IPS-20b (cell line): ENCODE data around the gene VN1R5.
"Not testable (repeated sequence)": the region's sequence is repeated elsewhere in the genome, so short reads cannot be mapped to it uniquely, and the experiment has no call there.

Experiments used
- H3K27ac ChIP-seq: one replicate; pipeline ENCODE4 v1.5.1; 2013; ENCODE audit warnings: low read length
- H3K27me3 ChIP-seq: 2 replicates; pipeline ENCODE4 v1.6.1; 2013; ENCODE audit warnings: mild to moderate bottlenecking, low read length, inconsistent platforms; ENCODE audit not compliant: insufficient read depth
- H3K36me3 ChIP-seq: 2 replicates; pipeline ENCODE4 v1.6.1; 2013; ENCODE audit warnings: low read depth, mild to moderate bottlenecking, inconsistent platforms, low read length, moderate library complexity; ENCODE audit not compliant: insufficient read depth
- H3K4me1 ChIP-seq: 2 replicates; pipeline ENCODE4 v1.6.1; 2013; ENCODE audit warnings: mild to moderate bottlenecking, control low read depth, inconsistent platforms, low read length, moderate library complexity; ENCODE audit not compliant: insufficient read depth
- H3K4me3 ChIP-seq: 2 replicates; pipeline ENCODE4 v1.5.1; 2013; ENCODE audit warnings: mild to moderate bottlenecking, low read length, inconsistent platforms
- H3K9ac ChIP-seq: 2 replicates; pipeline ENCODE4 v1.6.1; 2013; ENCODE audit warnings: low read depth, mild to moderate bottlenecking, inconsistent platforms, low read length, moderate library complexity
- H3K9me3 ChIP-seq: 2 replicates; pipeline ENCODE4 v1.6.1; 2013; ENCODE audit warnings: mild to moderate bottlenecking, low read depth, low read length, inconsistent platforms; ENCODE audit not compliant: insufficient read depth

VN1R5 gene

DNA sequence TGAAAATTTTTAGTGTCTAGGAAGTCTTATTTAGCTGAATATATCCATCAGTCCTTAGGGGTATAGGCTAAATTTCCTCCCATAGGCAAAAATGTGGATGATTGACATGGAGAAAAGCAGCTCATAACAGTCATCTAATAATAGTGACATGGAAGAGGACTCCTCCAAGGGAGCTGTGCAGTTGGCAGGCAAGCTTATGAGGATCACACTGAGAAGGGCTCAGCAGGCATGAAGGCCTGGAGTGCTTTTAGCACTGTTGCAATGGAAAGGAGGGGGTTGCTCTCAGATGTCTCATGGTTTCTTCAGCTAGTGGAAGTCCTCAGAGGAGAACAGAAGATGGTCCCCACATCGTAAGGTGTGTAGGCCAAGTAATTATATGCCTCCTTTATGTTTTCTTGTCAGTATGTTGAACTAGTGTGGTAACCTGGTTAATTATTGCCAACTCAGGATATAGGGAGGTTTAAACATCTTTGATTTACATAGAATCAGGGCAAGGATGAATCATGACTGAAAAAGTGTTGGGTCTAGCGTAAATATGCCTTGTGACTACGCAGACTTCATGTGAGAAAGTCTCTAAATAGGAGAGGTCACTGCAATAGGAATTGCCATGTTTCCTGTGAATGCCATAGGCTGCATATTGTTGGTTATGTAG, 18.9 kb downstream of the VN1R5 start:
- H3K9me3 ChIP-seq: peaks cover 9% of the 10 kb centered on the region
- no peaks in the 10 kb centered on the region for H3K36me3 ChIP-seq
- H3K27me3 ChIP-seq: no peaks in the 10 kb centered on the region
- no peak overlapping the region for H3K4me3 ChIP-seq
- no peaks in the 10 kb centered on the region for H3K4me1 ChIP-seq
- no peak overlapping the region for H3K9ac ChIP-seq
- no peak overlapping the region for H3K27ac ChIP-seq

DNA sequence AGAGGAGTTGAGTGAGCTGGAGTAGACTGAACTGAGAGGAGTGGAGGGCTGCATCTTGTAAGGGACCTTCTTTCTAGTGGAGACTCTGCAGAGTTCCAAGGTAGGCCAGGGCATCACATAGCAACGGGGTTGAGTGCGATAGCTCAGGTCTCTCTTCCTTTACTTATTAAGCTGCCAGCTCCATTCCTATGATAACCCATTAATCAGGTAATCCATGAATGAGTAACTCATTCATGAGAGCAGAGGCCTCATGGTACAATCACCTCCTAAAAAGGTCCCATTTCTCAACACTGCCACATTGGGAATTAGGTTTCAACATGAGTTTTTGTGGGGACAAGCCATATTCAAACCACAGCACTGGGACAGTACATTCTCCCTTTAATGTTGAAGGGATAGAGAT, 21.3 kb downstream of the VN1R5 start:
- no peaks in the 10 kb centered on the region for H3K9me3 ChIP-seq
- H3K4me3 ChIP-seq: no peak overlapping the region
- H3K4me1 ChIP-seq: peaks cover 5% of the 10 kb centered on the region; the same call in 1 of the 2 replicates
- H3K9ac ChIP-seq: no peak overlapping the region
- no peaks in the 10 kb centered on the region for H3K27me3 ChIP-seq
- no peaks in the 10 kb centered on the region for H3K36me3 ChIP-seq
- no peak overlapping the region for H3K27ac ChIP-seq

DNA sequence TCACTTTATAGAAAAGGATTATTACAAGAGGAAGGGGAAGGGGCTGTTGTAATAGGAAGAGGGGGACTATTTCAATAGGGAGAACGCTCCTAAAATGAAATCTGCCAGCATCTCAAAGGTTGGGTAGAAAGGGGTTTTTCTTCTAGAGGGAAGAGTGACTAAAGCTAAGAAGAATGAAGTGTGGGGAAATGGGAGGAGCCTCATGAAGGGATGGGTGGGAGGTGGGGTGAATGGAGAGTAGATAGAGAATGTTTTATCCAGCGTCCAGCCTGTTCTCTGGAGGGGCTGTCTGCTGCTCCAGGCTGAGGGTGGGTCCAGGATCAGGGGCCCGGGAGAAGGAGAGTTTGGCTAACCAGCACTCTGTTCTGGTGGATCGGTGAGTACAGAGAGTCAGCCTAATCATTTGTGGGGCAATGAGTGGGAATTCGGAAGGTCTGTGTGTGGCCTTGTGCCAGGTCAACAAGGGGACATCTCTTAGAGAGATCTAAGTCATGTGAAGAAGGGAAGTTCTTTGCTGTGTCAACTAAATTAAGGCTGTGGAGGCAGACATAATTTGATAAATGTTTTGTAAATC, 25.2 kb downstream of the VN1R5 start:
- Histone ChIP-seq H3K27me3 (no peaks in the 10 kb centered on the region), H3K9me3 (no peaks in the 10 kb centered on the region), H3K27ac (no peak overlapping the region), H3K4me3 (no peak overlapping the region), H3K4me1 (peaks cover 5% of the 10 kb centered on the region; the same call in 1 of the 2 replicates), H3K36me3 (no peaks in the 10 kb centered on the region), H3K9ac (no peak overlapping the region)

DNA sequence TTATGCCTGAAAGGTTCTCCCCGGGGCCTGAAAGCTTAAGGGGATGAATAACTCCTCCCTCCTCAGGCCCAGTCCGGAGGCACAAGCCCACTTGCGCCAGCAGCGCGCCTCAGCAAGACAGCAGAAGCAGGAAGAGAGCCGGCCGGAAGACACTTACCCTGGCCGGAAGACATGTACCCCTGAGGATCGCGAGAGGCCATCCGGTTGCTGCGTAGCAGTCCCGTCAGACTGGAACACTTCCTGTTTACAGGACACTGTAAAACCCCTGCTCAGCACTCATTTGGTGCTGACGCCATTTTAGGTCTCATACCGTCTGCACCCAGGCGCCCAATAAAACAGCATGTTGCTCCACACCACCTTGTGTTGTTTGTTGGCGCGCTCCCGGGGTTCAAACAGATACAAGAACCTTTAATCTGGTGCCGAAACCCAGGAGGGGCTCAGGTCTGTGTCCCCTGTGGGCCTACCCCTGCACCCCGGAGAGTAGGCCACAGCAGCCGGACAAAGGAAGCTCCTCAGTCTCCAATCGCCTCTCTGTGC, 30.3 kb downstream of the VN1R5 start:
- Histone ChIP-seq H3K27ac (no peak overlapping the region), H3K4me3 (no peak overlapping the region), H3K9ac (no peak overlapping the region), H3K4me1 (peaks cover 4% of the 10 kb centered on the region; the same call in 1 of the 2 replicates), H3K9me3 (no peaks in the 10 kb centered on the region), H3K36me3 (no peaks in the 10 kb centered on the region), H3K27me3 (no peaks in the 10 kb centered on the region)

DNA sequence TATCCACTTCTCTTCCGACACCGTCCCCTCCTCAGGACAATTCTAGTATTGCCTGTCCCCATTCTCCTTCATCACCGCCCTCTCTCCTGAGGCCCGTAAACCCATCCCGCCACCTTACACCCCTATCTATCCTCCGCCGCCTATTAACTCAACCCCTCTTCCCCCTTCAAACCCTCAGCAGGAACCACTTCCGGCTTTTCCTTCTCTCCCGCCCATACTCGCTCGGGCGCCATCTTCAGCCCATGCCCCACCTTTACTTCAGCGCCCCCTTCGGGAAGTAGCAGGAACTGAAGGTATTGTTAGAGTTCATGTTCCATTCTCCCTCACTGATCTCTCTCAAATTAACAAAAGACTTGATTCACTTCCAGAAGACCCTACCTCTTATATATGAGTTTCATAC, 31.6 kb downstream of the VN1R5 start:
- H3K9ac ChIP-seq: no peak overlapping the region
- H3K36me3 ChIP-seq: no peaks in the 10 kb centered on the region
- H3K4me3 ChIP-seq: no peak overlapping the region
- H3K27me3 ChIP-seq: no peaks in the 10 kb centered on the region
- H3K9me3 ChIP-seq: no peaks in the 10 kb centered on the region
- H3K27ac ChIP-seq: no peak overlapping the region
- H3K4me1 ChIP-seq: peaks cover 7% of the 10 kb centered on the region; the same call in 1 of the 2 replicates

DNA sequence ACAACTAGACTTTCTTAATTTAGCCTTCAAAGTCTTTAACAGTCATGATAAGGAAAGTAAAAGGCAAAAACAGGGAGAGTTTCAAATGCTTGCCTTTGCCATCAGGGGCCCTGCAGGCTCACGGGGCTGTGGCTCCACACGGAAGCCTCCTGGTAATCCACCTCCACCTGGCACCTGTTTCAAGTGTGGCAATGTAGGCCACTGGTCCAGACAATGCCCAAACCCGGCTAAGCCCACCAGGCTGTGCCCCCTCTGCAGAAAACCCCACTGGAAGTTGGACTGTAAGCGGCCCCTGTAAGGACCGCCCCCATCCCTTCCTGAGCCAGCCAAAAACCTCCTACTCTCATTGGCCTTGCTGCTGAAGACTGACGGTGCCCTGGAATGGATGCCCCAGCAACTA, 32.5 kb downstream of the VN1R5 start:
- H3K4me3 ChIP-seq: no peak overlapping the region

DNA sequence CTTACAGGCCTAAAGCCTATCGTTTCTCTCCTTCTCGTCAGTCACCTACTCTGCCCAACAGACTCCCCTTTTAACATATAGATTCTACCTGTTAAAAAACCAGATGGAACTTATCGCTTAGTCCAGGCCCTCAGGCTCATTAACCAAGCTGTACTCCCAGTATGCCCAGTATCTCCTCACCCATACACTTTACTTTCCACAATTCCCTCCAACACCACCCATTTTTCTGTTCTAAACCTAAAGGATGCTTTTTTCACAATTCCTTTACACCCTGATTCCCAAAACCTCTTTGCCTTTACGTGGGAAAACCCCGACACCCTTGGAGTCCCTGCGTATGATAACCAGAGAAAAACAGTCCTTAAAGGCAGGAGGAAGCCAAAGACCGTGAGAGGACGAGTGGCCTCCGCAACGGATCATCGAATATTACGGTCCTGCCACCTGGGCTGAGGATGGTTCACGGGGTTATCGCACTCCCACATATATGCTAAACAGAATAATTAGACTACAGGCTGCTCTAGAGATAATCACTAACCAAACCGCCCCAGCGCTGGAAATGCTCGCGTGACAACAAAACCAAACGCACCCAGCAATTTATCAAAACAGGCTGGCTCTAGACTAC, 33.5 kb downstream of the VN1R5 start:
- H3K9me3 ChIP-seq, H3K4me3 ChIP-seq, H3K36me3 ChIP-seq, H3K27me3 ChIP-seq, H3K9ac ChIP-seq, H3K27ac ChIP-seq: not testable (repeated sequence)
- H3K4me1 ChIP-seq: peaks cover 24% of the 10 kb centered on the region

More for the DNA sequence above, 32.5 kb downstream of the VN1R5 start:
- H3K9ac ChIP-seq: no peak overlapping the region
- H3K36me3 ChIP-seq: no peaks in the 10 kb centered on the region
- H3K9me3 ChIP-seq: no peaks in the 10 kb centered on the region
- peaks cover 15% of the 10 kb centered on the region; the same call in 1 of the 2 replicates for H3K4me1 ChIP-seq
- no peaks in the 10 kb centered on the region for H3K27me3 ChIP-seq
- no peak overlapping the region for H3K27ac ChIP-seq

DNA sequence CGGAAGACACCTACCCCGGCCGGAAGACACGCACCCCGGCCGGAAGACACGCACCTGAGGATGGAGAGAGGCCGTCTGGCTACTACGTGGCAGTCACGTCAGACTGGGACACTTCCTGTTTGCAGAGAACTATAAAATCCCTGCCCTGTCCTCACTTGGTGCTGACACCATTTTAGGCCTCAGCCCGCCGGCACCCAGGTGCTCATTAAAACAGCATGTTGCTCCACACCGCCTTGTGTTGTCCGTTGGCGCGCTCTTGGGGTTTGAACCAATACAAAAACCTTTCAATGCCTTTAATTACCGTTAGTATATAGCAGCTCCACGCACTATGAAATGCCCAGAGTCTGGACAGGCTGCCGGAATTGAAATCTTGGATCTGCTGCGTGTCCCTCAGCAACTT, 34.7 kb downstream of the VN1R5 start:
- no peak overlapping the region for H3K27ac ChIP-seq

DNA sequence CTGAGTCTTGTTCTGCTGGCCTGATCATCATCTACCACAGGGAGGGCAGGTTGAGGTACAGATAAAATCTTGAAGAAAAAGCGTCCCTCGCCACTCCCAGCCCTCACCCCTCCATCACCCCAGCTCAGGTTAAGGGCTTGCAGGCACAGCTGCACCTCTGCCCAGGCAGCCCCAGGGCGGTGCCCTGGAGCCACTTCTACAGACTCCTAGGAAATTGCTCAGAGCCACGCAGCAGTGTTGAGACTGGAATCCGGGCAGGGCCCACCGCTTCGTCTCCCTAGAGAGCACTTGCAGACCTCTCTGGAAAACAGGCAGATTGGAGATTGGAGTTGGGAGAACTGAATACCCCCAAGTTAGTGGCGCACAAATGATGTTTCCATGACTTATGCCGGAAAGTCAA, 35.3 kb downstream of the VN1R5 start:
- Histone ChIP-seq H3K4me3 (no peak overlapping the region), H3K27me3 (no peaks in the 10 kb centered on the region)

More for the DNA sequence above, 34.7 kb downstream of the VN1R5 start:
- H3K27me3 ChIP-seq: no peaks in the 10 kb centered on the region
- peaks cover 35% of the 10 kb centered on the region for H3K4me1 ChIP-seq
- H3K9me3 ChIP-seq: no peaks in the 10 kb centered on the region
- no peak overlapping the region for H3K9ac ChIP-seq
- no peak overlapping the region for H3K4me3 ChIP-seq
- no peaks in the 10 kb centered on the region for H3K36me3 ChIP-seq

DNA sequence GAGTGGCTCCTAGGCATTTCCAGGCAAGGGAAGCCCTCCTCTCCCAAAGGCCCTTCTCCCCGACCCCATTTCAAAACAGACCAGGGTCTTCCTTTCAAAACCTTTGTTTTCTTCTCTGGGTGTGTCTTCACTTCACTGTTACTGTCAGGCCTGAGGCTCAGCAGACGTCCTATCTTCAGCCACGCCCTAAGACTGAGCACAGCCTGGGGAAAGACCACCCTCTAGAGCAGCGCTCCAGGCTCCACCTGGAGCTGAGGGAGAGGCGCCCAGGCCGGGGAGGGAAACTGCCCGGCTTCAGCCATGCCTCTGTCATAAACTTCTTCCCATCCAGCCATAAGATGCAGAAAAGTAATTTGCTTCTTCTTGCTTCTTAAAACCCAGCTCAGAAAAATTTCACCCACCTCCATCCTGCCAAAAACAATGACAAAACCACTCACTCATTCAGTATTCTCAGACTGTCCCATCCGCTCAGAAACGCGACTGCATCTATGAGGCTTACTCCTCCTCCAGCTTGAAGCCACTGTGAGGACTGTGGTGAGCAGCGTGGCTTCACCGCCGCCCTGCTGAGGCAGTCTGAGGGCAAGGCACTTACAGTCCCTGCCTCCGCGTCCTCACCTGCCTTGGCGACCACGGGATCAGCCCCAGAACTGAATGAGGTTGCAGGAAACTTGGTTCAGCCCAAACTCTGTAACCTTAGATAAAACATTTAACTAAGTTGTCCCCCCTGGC, 36.1 kb downstream of the VN1R5 start:
- H3K4me3 ChIP-seq: 0 out of 2 replicates have a peak overlapping the region, but pooled peaks have one; percentile 6
- peaks cover 46% of the 10 kb centered on the region for H3K4me1 ChIP-seq
- no peaks in the 10 kb centered on the region for H3K9me3 ChIP-seq
- no peak overlapping the region for H3K27ac ChIP-seq
- H3K36me3 ChIP-seq: no peaks in the 10 kb centered on the region
- no peak overlapping the region for H3K9ac ChIP-seq
- no peaks in the 10 kb centered on the region for H3K27me3 ChIP-seq

More for the DNA sequence above, 35.3 kb downstream of the VN1R5 start:
- Histone ChIP-seq H3K27ac (no peak overlapping the region), H3K9ac (no peak overlapping the region), H3K9me3 (no peaks in the 10 kb centered on the region), H3K4me1 (peaks cover 41% of the 10 kb centered on the region), H3K36me3 (no peaks in the 10 kb centered on the region)

DNA sequence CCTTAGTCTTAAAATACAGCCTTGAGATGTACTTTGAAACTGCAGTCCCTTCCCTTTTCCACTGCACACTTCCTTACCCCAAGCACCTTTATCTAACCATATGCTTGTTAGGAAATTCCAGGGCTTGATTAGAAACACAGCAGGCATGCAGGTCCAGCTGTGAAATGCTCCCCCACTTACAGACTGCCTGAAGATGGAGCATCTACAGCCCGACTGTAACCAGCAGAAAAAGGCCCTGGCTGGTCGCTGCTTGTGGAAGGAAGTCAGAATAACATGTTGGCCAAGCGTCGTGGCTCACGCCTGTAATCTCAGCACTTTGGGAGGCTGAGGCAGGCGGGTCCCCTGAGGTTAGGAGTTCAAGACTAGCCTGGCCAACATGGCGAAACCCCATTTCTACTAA, 37.2 kb downstream of the VN1R5 start:
- peaks cover 54% of the 10 kb centered on the region for H3K4me1 ChIP-seq

More for the DNA sequence above, 37.2 kb downstream of the VN1R5 start:
- no peaks in the 10 kb centered on the region for H3K9me3 ChIP-seq
- no peak overlapping the region for H3K4me3 ChIP-seq
- no peaks in the 10 kb centered on the region for H3K27me3 ChIP-seq
- H3K9ac ChIP-seq: no peak overlapping the region
- H3K36me3 ChIP-seq: no peaks in the 10 kb centered on the region
- no peak overlapping the region for H3K27ac ChIP-seq
